Measurements from ENCODE around the gene LRRC61.

Gene LRRC61

DNA sequence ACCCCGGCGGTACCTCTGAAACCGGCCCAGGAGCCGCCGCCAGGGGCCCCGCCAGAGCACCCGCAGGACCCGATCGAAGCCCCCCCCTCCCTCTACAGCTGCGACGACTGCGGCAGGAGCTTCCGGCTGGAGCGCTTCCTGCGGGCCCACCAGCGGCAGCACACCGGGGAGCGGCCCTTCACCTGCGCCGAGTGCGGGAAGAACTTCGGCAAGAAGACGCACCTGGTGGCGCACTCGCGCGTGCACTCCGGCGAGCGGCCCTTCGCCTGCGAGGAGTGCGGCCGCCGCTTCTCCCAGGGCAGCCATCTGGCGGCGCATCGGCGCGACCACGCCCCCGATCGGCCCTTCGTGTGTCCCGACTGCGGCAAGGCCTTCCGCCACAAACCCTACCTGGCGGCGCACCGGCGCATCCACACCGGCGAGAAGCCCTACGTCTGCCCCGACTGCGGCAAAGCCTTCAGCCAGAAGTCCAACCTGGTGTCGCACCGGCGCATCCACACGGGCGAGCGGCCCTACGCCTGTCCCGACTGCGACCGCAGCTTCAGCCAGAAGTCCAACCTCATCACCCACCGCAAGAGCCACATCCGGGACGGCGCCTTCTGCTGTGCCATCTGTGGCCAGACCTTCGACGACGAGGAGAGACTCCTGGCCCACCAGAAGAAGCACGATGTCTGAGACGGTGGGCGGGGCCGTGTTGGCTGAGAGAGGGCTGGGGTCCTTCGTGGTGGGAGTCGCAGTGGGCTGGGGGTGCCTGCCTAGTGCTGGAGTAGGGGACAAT lies 49.3 kb downstream of the LRRC61 start:
- DNase-seq: no peak

DNA sequence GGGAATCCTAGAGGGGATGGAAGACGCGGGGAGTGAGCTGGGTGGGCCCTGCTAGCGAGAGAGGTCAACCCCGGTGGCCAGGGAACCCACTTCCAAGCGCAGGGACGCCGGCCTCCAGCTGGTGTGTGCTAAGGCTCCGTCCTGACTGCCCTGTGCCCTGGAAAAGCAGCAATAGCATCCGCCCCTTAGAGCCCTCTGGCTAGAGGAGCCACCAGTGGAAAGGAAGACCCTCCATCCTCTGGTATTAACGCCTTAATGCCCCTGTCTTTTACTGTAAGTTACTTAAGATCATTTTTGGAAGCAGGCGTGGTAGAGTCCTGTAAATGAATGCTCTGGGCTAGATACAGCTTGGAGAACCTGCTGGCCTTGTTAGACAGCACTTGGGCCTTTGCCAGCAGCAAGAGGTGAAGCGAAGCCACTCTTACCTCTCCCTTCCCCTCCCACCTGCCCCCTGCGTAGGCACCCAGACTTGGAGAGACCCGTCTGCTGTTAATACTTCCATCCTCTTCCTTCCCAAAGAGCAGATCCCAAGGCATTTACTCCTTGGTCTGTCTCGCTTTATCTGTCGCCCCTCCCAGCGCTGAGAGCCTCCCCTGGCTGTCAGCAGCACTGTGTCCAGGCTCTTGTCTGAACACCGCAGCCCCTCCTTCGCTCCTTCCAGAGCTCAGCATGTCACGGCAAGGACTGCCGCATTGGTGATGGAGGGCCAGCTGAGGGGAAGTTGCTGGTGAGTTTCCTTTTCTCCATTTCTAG lies 50.1 kb downstream of the LRRC61 start:
- no peak for DNase-seq

DNA sequence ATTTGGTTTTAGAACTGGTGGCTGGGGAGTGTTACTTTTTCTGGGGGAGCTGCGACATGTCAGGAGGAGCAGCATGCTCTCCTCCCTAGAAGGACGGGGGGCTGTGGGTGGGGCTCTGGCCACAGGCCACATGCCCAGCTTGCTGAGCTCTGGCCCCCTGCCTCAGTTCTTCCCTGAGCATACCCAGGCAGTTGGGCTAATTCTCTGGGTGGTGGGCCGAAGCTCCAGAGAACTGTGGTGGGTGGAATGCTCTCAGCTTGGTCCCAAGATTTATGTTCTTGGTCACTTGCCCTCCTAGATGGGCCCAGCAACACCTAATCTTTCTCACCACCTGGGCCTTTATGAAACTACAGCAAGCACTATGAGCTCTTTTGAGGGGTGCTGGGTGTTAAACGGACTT lies 50.9 kb downstream of the LRRC61 start:
- DNase-seq: no peak

DNA sequence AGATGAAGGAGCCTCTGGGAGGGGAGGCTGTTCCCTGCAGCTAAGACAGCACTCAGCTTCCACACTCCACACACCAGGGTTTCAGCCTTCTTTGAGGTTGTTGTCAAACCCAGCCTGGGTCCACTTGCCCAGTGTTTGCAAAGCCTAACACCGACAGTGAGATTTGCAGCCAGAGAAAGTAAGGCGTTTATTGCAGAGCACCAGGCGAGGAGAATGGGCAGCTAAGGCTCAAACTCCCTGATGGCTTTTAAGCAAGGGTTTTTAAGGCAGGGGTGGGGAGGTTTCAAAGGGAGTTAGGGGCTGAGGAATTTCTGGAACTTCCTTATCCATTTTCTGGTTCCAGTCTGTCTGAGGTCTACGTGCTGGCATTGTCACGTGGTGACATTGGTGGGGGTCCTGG lies 51.3 kb downstream of the LRRC61 start:
- DNase-seq: no peak

DNA sequence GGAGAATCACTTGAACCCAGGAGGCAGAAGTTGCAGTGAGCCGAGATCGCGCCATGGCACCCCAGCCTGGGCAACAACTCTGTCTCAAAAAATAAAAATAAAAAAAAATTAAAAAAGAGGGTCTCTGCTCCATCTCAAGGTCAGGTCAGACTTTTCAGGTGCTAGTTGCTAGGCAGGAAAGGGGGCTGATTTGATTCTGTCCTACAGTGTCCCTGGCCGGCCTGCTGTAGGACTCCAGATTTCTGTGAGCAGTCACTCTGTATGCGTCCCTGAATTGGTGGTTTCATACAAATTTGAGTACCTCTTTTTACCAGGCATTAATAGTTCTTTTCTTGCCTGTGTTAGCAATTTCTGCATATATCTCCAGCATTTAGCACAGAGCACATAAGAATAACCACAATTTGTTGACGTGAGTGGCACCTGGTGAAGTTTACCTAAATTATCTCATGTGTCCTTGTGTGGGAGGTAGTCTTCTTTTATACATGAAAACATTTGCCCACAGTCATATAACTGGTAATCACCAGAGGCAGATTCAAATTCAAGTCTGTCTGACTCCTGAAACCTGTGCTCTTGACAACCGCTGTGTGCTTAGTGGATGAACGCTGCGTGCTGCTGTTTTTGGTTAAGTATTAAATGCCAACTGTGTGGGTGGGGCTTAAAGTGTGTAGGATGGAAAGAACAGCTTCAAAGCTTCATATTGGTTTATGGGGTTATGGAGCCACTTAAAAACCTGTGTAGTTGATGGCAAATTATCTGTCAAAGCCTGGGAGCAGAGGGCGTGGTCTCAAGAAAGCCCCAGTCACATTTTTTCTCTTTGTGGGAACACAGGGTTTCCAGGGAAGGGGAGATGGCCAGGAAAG lies 52.7 kb downstream of the LRRC61 start:
- no peak for DNase-seq

DNA sequence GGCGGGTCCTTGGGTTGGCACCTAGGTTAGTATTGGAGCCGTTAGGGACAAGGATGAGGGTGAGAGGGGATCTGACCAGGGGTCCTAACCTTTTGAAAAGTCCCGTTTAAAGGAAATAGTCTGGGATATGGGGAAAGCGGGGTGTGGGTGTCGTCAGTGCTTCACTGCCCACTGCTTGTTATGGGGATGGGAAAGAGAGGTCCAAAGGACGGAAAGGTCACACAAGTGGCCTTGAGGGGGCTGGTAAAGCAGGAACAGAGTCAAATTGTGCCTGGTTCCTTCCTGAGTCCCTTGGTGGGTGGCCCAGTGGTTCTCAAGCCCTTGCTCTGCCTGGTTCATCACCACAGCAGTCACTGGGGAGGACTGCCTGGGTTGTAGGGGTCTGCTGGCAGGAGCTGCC lies 53.4 kb downstream of the LRRC61 start:
- DNase-seq: no peak

DNA sequence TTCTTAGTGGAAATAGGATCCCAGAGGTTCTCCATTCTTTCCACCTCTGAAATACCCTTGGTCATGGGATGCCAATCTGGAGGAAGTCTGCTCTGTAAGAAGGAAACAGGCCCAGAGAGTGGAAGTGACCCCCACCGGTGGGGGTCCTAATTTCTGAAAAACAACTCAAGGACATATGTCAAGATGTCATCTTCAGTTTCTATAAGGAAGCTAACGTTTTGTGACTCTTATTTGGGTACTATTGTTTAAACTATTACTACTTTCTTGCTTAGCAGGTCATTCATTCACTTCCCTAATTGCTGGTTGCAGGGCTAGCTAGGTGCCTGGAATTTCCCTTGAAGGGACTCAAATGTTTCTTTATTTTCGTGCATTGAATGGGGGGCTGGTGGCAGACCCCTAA lies 54.0 kb downstream of the LRRC61 start:
- DNase-seq: no peak

DNA sequence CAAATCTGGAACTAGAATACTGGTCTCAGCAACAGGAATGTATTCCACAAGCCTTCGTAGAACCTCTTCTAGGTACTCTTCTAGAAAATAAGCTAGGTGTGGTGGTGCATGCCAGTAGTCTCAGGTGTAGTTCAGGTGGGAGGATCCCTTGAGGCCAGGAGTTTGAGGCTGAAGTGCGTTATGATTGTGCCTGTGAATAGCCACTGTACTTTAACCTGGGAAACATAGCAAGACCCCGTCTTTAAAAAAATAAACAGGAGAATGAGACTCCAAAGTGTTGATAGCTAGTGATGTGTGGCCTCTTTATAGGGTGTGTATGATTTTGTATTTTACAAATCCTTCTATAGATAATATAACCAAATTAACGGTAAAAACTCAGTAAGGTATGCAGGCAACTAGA lies 54.5 kb downstream of the LRRC61 start:
- DNase-seq: no peak

DNA sequence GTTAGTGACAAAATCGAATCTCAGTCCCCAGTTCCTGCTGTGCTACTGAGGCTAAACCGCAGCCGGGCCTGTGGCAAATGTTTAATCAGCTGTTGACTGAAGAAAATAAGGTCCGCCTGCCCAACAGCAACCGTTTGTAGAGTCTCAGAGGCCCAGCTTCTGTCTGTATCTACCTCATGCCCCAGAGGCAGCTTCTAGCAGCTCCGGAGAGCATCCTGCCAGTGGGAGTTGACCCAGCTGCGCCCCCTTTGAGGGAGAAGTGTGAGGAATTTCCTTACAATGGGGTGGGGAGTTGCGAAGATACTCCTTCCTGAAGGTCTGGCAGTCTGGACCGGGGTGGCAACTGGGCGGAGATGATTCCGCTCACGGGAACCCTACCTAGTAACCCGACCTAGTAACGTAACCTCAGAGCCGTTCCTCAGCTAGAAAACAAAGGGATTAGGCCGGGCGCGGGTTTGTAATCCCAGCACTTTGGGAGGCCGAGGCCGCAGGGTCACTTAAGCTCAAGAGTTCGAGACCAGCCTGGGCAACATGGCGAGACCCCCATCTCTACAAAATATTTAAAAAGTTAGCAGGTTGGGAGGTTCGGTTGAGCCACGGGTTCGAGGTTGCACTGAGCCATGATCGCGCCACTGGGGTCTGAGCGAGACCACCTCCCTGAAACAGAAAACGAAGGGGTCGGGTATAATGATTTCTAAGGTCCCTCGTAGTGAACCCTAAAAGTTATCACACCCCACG lies 55.1 kb downstream of the LRRC61 start:
- DNase-seq: peak; percentile 24

DNA sequence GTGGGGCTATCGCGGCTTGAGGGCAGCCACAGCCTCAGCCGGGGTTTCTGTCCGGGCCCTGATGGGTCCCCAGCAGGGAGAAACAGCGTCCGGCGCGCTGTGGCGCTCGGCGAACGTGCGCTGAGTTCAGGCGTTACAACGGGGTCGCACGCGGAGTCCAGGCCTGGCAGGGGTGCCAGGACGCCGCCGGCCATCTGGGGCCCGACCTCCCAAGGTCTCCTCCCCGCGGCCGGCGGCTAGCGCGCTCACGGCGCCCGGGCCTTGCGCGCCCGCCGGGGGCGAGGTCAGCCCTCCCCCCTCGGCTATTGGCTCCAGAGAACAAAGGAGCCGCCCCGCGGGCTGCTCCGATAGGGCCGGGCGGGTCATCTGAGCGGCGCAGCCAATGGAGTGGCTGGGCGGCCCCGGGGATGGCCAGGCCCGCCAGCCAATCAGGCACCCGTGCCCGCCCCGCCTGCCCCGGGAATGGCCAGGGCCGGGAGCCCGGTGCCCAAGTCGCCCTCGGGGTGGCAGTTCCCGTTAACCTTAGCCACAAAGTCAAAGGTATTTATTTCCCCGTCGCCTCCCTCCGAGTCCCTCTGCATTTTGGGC lies 55.8 kb downstream of the LRRC61 start, which contains the start of gene ZNF775:
TSS of gene ZNF775 (plus strand) at position 478 of the 588 bp plus-strand sequence. CDS start 9,141 bp downstream, outside the sequence.
- DNase-seq: peak; percentile 85

DNA sequence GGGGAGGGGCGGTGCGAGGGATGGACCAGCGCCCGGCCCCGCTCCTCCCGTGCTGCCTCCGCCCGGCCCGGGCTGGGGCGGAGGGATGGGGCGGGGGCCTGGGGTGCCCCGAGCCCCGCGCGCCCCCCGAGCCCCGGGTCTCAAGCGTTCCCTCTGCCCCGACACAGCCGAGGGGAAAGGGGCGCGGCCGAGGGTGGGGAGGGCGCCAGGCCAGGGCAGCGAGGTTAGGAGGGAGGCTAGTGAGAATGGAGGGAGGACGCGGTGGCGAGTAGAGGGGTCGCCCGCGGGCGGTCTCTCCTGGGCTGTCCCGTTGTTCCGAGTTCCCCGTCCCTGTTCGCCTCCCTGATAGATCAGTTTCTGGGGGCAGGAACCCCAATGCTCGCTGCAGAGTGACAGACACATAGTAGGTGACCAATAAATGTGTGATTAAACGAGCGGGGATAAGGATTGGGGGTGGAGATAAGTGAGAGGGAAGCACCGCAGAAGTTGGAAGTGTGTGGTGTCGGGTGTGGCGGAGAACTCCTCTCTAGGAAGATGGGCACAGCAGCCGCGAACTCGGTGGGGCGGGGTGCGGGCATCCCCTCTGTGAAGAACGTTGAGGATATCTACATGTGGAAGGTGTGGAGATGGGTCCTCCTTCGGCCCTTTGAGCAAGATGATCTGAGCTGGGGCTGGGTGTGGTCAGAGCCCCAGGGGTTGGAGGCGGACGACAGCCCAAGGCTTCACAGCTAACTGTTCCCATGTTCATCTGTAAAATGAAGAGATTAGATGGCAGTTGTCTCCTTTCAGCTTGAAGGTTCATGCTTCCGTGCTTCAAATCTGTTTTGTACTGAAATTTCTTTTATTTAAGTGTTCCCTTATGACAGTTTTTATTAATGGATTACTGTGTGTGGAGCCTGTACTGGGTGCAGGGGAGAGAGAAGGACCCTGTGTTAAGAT lies 56.6 kb downstream of the LRRC61 start:
- no peak for DNase-seq

DNA sequence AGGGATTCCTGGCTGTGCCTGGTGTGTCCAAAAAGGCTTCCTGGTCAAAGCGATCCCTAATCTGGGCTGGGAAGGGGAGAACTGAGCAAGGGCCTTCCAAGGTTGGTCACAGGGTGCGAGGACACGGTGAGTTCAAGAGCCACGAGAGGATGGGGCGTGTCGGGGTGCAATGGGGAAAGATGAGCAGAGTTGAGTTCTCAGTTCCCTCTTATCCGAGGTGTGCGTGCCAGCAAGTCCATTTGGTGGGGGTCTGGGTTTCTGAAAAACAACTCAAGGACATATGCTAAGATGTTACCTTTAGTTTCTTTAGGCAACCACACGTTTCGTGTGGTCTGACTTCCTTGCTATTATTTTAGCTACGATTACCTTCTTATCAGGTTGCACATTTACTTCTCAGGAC lies 57.3 kb downstream of the LRRC61 start:
- no peak for DNase-seq

DNA sequence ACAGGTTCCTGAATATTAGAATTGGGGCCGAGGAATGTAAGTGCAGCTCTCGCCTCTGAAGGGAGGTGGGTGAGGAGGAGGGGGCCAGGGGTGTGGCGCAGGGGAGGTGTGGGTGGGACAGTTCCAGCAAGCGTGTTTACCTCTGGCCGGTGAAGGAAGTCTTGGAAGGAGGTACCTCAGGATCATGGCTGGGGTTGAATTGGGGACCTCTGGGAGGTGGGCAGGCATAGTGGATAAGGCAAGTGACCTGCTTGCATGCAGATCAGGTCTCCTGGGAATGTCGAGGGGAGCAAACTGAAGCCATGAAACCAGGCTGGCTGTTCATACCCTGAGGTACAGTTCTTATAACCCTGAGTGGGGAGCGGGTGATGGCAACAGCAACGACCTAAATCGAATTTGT lies 57.9 kb downstream of the LRRC61 start:
- DNase-seq: no peak

DNA sequence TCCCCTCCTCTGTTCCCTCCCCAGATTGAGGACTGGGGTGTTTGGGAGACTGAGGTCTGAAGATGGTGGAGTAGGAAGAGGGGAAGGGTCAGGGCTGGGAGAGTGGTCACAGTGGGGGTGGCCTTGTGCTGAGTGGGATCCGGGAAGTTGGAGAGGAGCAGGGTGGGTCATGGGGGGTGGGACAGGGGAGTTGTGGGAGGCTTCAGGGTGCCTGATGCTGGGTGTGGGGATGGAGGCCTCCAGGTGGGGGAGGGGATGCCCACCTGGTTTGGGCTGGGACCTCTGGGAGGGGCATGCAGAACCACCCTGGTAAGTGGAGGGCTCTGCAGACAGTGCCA lies 58.6 kb downstream of the LRRC61 start:
- DNase-seq: no peak

DNA sequence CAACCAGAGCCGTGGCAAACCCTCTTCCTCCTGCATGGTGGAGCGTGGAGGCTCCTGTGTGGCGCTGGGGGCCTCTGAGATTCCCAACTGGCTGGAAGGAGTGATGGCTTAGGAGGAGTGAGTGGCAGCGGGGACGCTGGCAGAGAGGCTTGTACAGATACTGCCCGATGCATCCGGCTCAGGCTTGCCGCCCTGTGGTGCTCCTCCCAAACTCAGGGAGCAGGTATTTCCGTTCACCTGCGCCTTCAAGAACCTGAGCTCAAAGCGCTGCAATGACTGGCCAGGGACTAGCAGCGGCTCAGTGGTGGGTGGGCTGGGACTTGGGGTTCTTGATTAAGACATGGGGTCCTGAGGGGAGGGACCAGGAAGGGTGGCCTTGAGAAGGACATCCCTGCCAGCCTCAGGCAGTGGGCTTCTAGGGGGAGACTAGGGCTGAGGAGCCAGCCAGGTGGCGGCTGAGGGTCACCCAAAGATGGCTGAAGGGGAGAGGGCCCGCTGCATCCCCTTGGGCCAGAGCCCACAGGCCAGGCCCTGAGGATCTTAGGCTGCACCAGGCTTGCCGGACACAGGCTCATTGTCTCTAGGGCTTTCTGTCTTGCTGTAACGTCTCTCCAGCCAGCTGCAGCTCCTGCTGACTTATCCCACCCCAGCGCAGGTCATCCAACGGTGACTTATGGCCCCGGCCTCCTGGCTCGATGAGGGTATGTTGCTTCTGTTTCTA lies 59.1 kb downstream of the LRRC61 start:
- no peak for DNase-seq

DNA sequence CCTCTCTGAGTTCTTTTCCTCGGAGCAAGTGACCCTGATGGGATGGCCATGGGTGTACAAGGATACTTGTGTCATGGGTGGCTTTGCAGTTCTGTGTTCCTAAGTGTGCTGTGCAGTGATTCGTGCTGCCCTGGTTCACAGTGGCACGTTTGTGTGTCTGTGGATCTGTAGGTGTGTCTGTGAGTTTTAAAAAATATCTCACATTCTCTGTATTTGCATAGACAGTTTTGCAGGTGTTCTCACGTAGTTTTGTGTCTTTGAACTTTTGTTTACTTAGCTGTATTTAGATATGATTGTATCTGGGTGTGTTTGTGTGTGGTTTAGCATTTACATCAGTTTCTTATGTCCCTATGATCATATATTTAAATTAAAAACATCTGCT lies 59.7 kb downstream of the LRRC61 start:
- DNase-seq: no peak

DNA sequence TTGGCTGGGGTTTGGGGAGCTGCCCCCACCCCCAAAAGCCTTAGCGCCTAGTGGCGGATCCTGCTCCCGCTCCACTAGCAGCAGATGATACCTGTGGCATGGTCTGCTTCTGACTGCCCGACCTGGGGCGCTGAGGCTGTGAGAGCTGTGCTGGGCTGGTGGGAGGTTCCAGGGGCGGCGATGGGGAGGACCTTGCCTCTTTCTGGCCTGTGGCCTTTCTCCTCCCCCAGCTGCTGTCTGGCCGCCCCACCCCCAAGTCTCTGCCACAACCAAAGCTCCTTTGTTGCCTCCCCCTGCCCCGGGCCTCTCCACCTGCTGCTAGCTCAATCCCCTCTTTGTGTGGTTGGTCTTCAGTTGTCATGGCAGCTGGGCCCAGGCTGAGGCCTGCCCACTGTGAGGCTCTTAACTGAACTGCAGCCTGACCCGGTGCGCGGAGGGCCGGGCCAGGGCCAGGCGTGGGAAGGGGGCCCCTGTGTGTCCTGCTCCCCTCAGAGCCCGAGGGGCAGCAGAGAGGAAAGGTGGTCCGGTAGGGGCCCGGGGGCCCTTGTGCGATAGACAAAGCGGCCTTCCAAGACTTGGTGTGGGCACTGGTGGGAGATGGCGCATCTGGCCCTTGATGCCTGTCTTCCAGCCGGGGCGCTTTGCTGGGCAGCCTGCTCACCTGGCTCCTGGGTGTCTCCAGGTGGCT lies 60.7 kb downstream of the LRRC61 start:
- DNase-seq: no peak

DNA sequence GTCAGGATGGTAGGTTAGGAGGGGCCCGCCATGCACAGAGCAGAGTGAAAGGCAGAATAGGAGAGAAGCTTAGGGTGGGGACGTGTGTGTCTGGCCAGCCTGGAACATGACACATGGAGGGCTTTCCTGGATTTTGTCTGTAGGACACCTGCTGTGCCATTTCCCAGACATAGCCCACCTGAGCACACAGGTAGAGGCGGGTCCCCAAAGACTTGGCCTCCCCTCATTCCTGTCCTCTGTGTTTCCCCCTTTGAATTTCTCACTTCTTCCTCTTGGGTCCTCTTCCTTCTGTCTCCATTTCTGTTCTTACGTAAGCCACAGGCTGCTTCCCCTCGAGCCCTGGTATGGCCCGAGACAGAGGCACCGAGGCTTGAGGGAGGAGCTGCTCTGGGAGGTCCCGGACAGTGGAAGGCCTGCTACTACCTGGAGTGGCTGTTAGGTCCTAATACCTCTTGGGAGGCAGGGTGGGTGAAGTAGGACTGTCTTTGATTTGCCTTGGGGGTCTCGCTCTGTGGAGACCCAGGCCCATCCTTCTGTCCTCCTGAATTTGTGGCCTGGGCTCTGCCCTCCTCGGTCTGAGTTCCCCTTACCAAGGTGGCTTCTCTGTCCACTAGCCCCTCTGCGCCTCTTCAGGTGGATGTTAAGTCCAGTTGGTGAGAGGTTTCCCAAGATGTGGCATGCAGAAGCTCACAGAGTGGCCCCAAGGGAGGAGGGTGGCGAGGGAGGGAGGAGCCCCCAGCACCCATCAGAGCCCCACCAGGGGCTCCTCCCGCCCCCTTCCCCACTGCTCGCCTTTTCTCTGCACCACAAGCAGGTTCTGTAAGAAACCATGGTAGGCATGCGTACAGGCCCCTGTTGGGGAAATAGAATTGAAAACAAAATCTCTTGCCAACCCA lies 61.5 kb downstream of the LRRC61 start:
- DNase-seq: no peak

DNA sequence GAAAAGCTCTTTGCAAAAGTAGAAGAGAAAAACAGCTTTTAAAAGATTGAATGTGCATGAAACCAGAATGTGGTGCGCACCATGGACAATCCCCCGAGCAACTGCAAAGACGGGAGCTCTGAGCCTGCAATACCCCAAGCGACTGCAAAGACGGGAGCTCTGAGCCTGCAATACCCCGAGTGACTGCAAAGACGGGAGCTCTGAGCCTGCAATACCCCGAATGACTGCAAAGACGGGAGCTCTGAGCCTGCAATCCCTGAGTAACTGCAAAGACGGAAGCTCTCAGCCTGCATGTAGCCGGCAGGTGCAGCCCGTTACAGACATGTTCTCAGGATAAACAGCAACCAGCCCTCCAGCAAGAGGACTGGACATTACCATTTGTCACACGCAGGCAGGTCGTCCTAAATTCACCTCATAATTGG lies 62.2 kb downstream of the LRRC61 start:
- DNase-seq: no peak

Measured in activated CD4-positive, alpha-beta T cell treated with anti-CD3 and anti-CD28 coated beads for 1 hour (primary cell).